ENCODE results near the gene HECTD4.
"Not testable (repeated sequence)": the region's sequence is repeated elsewhere in the genome, so short reads cannot be mapped to it uniquely, and the experiment has no call there.

The HECTD4 gene

DNA sequence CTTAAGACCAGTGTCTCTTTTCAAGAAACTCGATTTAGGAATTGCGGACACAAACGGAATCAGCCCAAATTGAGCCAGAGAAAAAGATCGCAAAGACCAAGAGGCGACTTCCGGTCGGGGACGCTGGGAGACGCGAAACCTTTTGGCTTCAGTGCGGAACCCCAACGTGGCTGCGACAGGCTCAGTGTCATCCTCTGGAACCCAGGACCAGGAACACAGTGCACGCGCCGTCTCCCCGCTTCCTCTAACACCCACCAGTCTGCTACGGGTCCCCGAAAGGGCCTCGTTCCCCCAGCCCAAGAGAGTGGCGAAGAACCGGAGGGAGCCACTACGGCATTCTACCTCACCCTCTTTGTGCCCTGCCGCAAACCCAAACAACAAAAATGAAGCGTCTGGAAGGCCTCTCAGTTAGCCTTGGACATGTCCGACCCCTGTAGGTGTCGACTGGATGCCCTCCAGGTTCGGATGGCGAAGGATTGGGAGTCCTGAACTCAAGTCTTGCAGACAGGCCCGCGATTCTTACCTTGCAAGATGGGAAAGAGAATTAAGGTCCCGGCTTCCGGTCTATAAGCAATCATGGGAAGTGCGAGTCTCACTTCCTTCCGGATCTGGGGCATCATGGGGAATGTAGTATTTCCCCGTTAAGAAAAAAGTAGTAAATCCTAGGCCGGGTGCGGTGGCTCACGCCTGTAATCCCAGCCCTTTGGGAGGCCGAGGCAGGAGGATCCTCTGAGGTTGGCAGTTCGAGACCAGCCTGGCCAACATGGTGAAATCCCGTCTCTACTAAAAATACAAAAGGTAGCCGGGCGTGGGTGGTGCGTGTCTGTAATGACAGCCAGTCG, 27.1 kb upstream of the HECTD4 start, which contains the start of gene RPL6:
Gene RPL6, minus strand, starts transcription at position 542 of the 842 bp plus-strand sequence. CDS start 949 bp downstream, outside the sequence.
- Histone ChIP-seq H3K4me2 (ENCODE audit: insufficient read depth, low read length, poor library complexity, severe bottlenecking) (peak within 1 kb of the TSS; percentile 62), H3K14ac (ENCODE audit: low read length) (no peak within 1 kb of the TSS), H4K8ac (ENCODE audit: low read depth, low read length) (peak within 1 kb of the TSS; percentile 97), H3K9me3 (replicated peaks in 1 of 2; ENCODE audit: control insufficient read depth in 2 of 2, insufficient read depth in 1 of 2, low read depth in 1 of 2, low read length in 2 of 2) (peaks cover 0 to under 1% of the 10 kb centered on the region in 2 donors), H2AK5ac (ENCODE audit: low read depth, low read length) (peak within 1 kb of the TSS; percentile 94), H4K91ac (ENCODE audit: low read depth, low read length, poor library complexity) (peak within 1 kb of the TSS; percentile 56), H3K27ac (replicated peaks; ENCODE audit: low read length) (peak within 1 kb of the TSS; percentile 95), H2AFZ (ENCODE audit: low read length) (peak within 1 kb of the TSS; percentile 78), H3K9ac (ENCODE audit: low read depth, low read length, poor library complexity) (peak within 1 kb of the TSS; percentile 91), H2BK12ac (ENCODE audit: low read length) (no peak within 1 kb of the TSS), H2BK120ac (ENCODE audit: low read depth, low read length) (no peak within 1 kb of the TSS), H3K4me3 (ENCODE audit: low read length in 2 of 2) (peak within 1 kb of the TSS; percentile 71 to 85), H3K18ac (ENCODE audit: low read length) (peak within 1 kb of the TSS; percentile 98), H3K36me3 (replicated peaks in 1 of 2; ENCODE audit: control insufficient read depth in 2 of 2, insufficient read depth in 2 of 2, low read length in 2 of 2) (peaks cover 31 to 44% of the 10 kb centered on the region in 2 donors), H3K27me3 (ENCODE audit: control insufficient read depth in 3 of 3, insufficient read depth in 3 of 3, low read depth in 1 of 3, low read length in 3 of 3) (no peaks in the 10 kb centered on the region), H3K4ac (ENCODE audit: low read length) (peak within 1 kb of the TSS; percentile 38), H3K4me1 (ENCODE audit: control insufficient read depth in 2 of 2, insufficient read depth in 1 of 2, low read depth in 1 of 2, low read length in 2 of 2) (peaks cover 3 to 4% of the 10 kb centered on the region in 2 donors), H3K79me1 (ENCODE audit: low read depth, low read length) (no peaks in the 10 kb centered on the region), H2BK5ac (ENCODE audit: low read length) (no peak within 1 kb of the TSS), H3K23ac (ENCODE audit: low read depth, low read length, poor library complexity) (peak within 1 kb of the TSS; percentile 37), H2BK15ac (ENCODE audit: low read length) (no peak within 1 kb of the TSS)
- peak; percentile 80 for DNase-seq (ENCODE audit: low spot score)
- WGBS, 2 donors (ENCODE audit: extremely low coverage in 2 of 2, insufficient read length in 2 of 2, insufficient replicate concordance in 1 of 2): no CpG with 5 or more reads among the region's 46 CpGs

DNA sequence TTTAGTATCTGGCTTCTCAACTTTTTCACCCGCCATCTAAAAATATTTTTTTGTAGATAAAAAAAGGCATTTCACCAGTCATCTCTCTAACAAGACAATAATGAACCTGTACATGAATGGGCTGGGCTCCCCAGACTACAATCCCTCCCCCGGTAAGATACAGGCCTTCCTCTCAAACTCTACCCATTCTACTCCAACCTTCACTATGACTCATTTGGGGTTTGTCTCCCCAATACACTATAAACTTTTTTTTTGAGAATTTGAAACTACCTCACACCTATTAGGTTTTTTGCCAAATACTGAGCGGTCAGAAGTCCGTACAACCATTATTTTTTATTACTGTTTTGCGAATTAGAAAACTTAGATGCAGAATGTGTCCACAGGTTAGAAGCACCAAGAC, 26.4 kb upstream of the HECTD4 start:
- Histone ChIP-seq H3K79me1 (ENCODE audit: low read depth, low read length) (no peaks in the 10 kb centered on the region), H3K27me3 (ENCODE audit: control insufficient read depth in 3 of 3, insufficient read depth in 3 of 3, low read depth in 1 of 3, low read length in 3 of 3) (no peaks in the 10 kb centered on the region), H2AK5ac (ENCODE audit: low read depth, low read length) (no peak overlapping the region), H4K91ac (ENCODE audit: low read depth, low read length, poor library complexity) (no peak overlapping the region), H2BK120ac (ENCODE audit: low read depth, low read length) (no peak overlapping the region), H3K18ac (ENCODE audit: low read length) (no peak overlapping the region), H3K9ac (ENCODE audit: low read depth, low read length, poor library complexity) (peak overlapping the region; percentile 91), H3K23ac (ENCODE audit: low read depth, low read length, poor library complexity) (no peak overlapping the region), H2BK15ac (ENCODE audit: low read length) (no peak overlapping the region), H3K4me3 (ENCODE audit: low read length in 2 of 2) (peak overlapping the region; percentile 71 to 85), H3K4me2 (ENCODE audit: insufficient read depth, low read length, poor library complexity, severe bottlenecking) (peak overlapping the region; percentile 62), H3K4ac (ENCODE audit: low read length) (no peak overlapping the region), H3K9me3 (replicated peaks in 1 of 2; ENCODE audit: control insufficient read depth in 2 of 2, insufficient read depth in 1 of 2, low read depth in 1 of 2, low read length in 2 of 2) (peaks cover 0 to 2% of the 10 kb centered on the region in 2 donors), H3K36me3 (replicated peaks in 1 of 2; ENCODE audit: control insufficient read depth in 2 of 2, insufficient read depth in 2 of 2, low read length in 2 of 2) (peaks cover 34 to 50% of the 10 kb centered on the region in 2 donors), H3K14ac (ENCODE audit: low read length) (no peak overlapping the region), H2AFZ (ENCODE audit: low read length) (peak overlapping the region; percentile 78), H2BK5ac (ENCODE audit: low read length) (no peak overlapping the region), H4K8ac (ENCODE audit: low read depth, low read length) (no peak overlapping the region), H3K4me1 (ENCODE audit: control insufficient read depth in 2 of 2, insufficient read depth in 1 of 2, low read depth in 1 of 2, low read length in 2 of 2) (peaks cover 3 to 4% of the 10 kb centered on the region in 2 donors), H3K27ac (replicated peaks; ENCODE audit: low read length) (no peak overlapping the region), H2BK12ac (ENCODE audit: low read length) (no peak overlapping the region)
- no peak for DNase-seq (ENCODE audit: low spot score)
- WGBS, 2 donors (ENCODE audit: extremely low coverage in 2 of 2, insufficient read length in 2 of 2, insufficient replicate concordance in 1 of 2): no CpG with 5 or more reads among the region's 5 CpGs

DNA sequence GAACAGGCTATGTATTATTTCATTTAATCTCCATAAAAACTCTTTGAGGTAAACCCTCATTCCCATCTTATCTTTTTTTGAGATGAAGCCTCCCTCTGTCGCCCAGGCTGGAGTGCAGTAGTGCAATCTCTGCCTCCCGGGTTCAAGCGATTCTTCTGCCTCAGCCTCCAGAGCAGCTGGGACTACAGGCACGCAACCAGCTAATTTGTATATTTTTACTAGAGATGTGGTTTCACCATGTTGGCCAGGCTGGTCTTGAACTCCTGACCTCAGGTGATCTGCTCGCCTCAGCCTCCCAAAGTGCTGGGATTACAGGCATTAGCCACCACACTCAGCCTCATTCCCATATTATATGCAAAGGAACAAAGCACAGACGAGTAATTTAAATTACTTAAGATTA, 25.5 kb upstream of the HECTD4 start:
- not testable (repeated sequence) for H4K91ac ChIP-seq (ENCODE audit: low read depth, low read length, poor library complexity); H3K4me1 ChIP-seq (ENCODE audit: control insufficient read depth in 2 of 2, insufficient read depth in 1 of 2, low read depth in 1 of 2, low read length in 2 of 2)

More for the DNA sequence above, 25.5 kb upstream of the HECTD4 start:
- H3K9ac ChIP-seq (ENCODE audit: low read depth, low read length, poor library complexity); H3K18ac ChIP-seq (ENCODE audit: low read length); H2AK5ac ChIP-seq (ENCODE audit: low read depth, low read length); H2BK120ac ChIP-seq (ENCODE audit: low read depth, low read length); H3K14ac ChIP-seq (ENCODE audit: low read length); H3K9me3 ChIP-seq (replicated peaks in 1 of 2; ENCODE audit: control insufficient read depth in 2 of 2, insufficient read depth in 1 of 2, low read depth in 1 of 2, low read length in 2 of 2); H2AFZ ChIP-seq (ENCODE audit: low read length); H3K27ac ChIP-seq (replicated peaks; ENCODE audit: low read length); H2BK5ac ChIP-seq (ENCODE audit: low read length); H2BK12ac ChIP-seq (ENCODE audit: low read length); DNase-seq (ENCODE audit: low spot score); H3K23ac ChIP-seq (ENCODE audit: low read depth, low read length, poor library complexity); H3K27me3 ChIP-seq (ENCODE audit: control insufficient read depth in 3 of 3, insufficient read depth in 3 of 3, low read depth in 1 of 3, low read length in 3 of 3); H4K8ac ChIP-seq (ENCODE audit: low read depth, low read length); H3K79me1 ChIP-seq (ENCODE audit: low read depth, low read length); H3K4ac ChIP-seq (ENCODE audit: low read length); H2BK15ac ChIP-seq (ENCODE audit: low read length): not testable (repeated sequence)
- H3K4me2 ChIP-seq (ENCODE audit: insufficient read depth, low read length, poor library complexity, severe bottlenecking): peak overlapping the region; percentile 13
- H3K36me3 ChIP-seq (replicated peaks in 1 of 2; ENCODE audit: control insufficient read depth in 2 of 2, insufficient read depth in 2 of 2, low read length in 2 of 2): peaks cover 34 to 50% of the 10 kb centered on the region in 2 donors
- WGBS, 2 donors (ENCODE audit: extremely low coverage in 2 of 2, insufficient read length in 2 of 2, insufficient replicate concordance in 1 of 2): no CpG with 5 or more reads among the region's 6 CpGs
- H3K4me3 ChIP-seq (ENCODE audit: low read length in 2 of 2): peak overlapping the region in 1 of 2 donors; percentile 28

Data from neuronal stem cell (in vitro differentiated cells).